Glomerular endothelial cell (primary cell): ENCODE results near the gene IL15RA. TPM values are rescaled to one million over a fixed set of nuclear protein-coding genes. Genes with fewer than 3 reads are reported as not detected.

Experiments
- total RNA-seq: library from RNA; depleted of rRNA; stranded (reverse); fragments of >200 nt; gene quantifications from 2 replicates; pipeline ENCODE4 v1.2.3, GENCODE V29; 2015

Gene IL15RA
- total RNA-seq, 1 donor from 2014 or later = 46.7 TPM

Other genes starting within 250 kb of the IL15RA start
- gene GDI2, start 164.1 kb downstream of the IL15RA start, total RNA-seq = 344 and 359 TPM in 2 replicates
- gene ANKRD16, start 87.7 kb downstream of the IL15RA start, total RNA-seq = 5.9 and 13.9 TPM in 2 replicates
- 73.8 and 84.5 TPM in 2 replicates for gene FBH1, start 87.3 kb downstream of the IL15RA start, total RNA-seq
- not detected in 2 replicates for gene IL2RA, start 84.8 kb upstream of the IL15RA start, total RNA-seq
- gene RBM17, start 111.5 kb upstream of the IL15RA start, total RNA-seq = 33.7 and 55.6 TPM in 2 replicates
- 46.0 and 49.9 TPM in 2 replicates for gene PFKFB3, start 225.4 kb upstream of the IL15RA start, total RNA-seq